Kidney (tissue), 22 donors: ENCODE results near the gene HNRNPH3. TPM values are rescaled to one million over a fixed set of nuclear protein-coding genes. Genes with fewer than 3 reads are reported as not detected.
A peak's percentile ranks its signal among the peaks of the same experiment; 100 is the strongest.

Experiments used
- DNase-seq, 5 donors: peaks; one replicate each; pipeline ENCODE4 v3.0.0-alpha.2; 2013 to 2020
- FAIRE-seq: peaks from 2 replicates; lab custom pipeline; 2012; peaks lifted over from hg19 to GRCh38; lab: Jason Lieb, UNC
- H3K27ac ChIP-seq, 2 donors: one replicate each; pipeline ENCODE4 v1.7.0; 2013; ENCODE audit warnings: low read depth in 2 of 2, low read length in 2 of 2, inconsistent platforms in 1 of 2
- H3K27me3 ChIP-seq: one replicate; pipeline ENCODE4 v1.7.1; 2013; ENCODE audit warnings: low read length, inconsistent platforms; ENCODE audit not compliant: control insufficient read depth, insufficient read depth
- H3K36me3 ChIP-seq, 3 donors: one replicate each; pipeline versions ENCODE4 v1.7.0 to v1.7.1; 2013; ENCODE audit warnings: low read length in 3 of 3, control low read depth in 1 of 3, inconsistent platforms in 1 of 3; ENCODE audit not compliant: insufficient read depth in 3 of 3, control insufficient read depth in 2 of 3
- H3K4me1 ChIP-seq, 3 donors: one replicate each; pipeline versions ENCODE4 v1.7.0 to v1.7.1; 2013; ENCODE audit warnings: low read length in 3 of 3, inconsistent platforms in 1 of 3, low read depth in 1 of 3; ENCODE audit not compliant: control insufficient read depth in 2 of 3, insufficient read depth in 2 of 3
- H3K4me3 ChIP-seq, 3 donors: one replicate each; pipeline versions ENCODE4 v1.7.0 to v1.8.1; 2013; ENCODE audit warnings: low read length in 3 of 3, control low read depth in 1 of 3, inconsistent platforms in 1 of 3
- H3K9ac ChIP-seq, 3 donors: one replicate each; pipeline versions ENCODE4 v1.7.0 to v1.7.1; 2013; ENCODE audit warnings: low read length in 3 of 3, control low read depth in 1 of 3, inconsistent platforms in 1 of 3
- H3K9me3 ChIP-seq, 3 donors: one replicate each; pipeline versions ENCODE4 v1.7.0 to v1.7.1; 2013; ENCODE audit warnings: low read length in 3 of 3, control low read depth in 1 of 3, inconsistent platforms in 1 of 3; ENCODE audit not compliant: control insufficient read depth in 2 of 3, insufficient read depth in 1 of 3
- intact Hi-C: fragments of 100-400 bp; cut with DNase I; formaldehyde crosslinking; loops from one replicate; pipeline ENCODE4 v1.11.1; 2022
- long read RNA-seq, 10 donors: library from polyadenylated mRNA in 1 of 10; unstranded in 1 of 10; transcript quantifications; one replicate each; pipeline ENCODE4 v2.0.0 and lab custom pipeline, GENCODE V29; 2021 to 2026
- polyA plus RNA-seq: library from polyadenylated mRNA; stranded (reverse); fragments of 350-450 nt; fragmentation: Illumina TruSeq; extraction: RNeasy Lipid Tissue Mini Kit (QIAGEN cat#74804); gene quantifications from one replicate; pipeline ENCODE4 v1.2.3, GENCODE V29; 2014; ENCODE audit warnings: low read depth, low replicate concordance; ENCODE audit not compliant: insufficient read depth
- total RNA-seq: library from RNA; stranded (reverse); fragmentation: NEBNext Ultra II Directional; extraction: Animal tissue kit (Norgen Biotek cat#: 25700); gene quantifications from one replicate; pipeline ENCODE4 v1.2.1, GENCODE V29; 2021
- TF ChIP-seq, protein P1 (sequence below): IDR thresholded peaks from 3 replicates; pipeline ENCODE4 v1.5.1; 2012; ENCODE audit warnings: mild to moderate bottlenecking, moderate library complexity, borderline replicate concordance; ENCODE audit not compliant: insufficient read depth; ENCODE audit errors: extremely low read depth
- donor health status: control.
- donor health status: control.
- donor health status: control.
- donor health status: control.
- donor health status: control.
- donor health status: DM: yes; HTN: yes; CAD: no.
- donor health status: Normal renal cell carcinoma (clear cell type).

The HNRNPH3 gene, protein sequence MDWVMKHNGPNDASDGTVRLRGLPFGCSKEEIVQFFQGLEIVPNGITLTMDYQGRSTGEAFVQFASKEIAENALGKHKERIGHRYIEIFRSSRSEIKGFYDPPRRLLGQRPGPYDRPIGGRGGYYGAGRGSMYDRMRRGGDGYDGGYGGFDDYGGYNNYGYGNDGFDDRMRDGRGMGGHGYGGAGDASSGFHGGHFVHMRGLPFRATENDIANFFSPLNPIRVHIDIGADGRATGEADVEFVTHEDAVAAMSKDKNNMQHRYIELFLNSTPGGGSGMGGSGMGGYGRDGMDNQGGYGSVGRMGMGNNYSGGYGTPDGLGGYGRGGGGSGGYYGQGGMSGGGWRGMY
- total RNA-seq (114 TPM), polyA plus RNA-seq (119 TPM)
- long read RNA-seq, donor 1, transcript HNRNPH3-201 (10 exons, 2,339 nt), result major isoform, 9 of 72 reads
- long read RNA-seq, donor 1, partial matches to known transcripts, result 41 of 72 reads
- long read RNA-seq, donor 1, other reads (novel, unspliced or antisense), result 10 of 72 reads
- long read RNA-seq, donor 2, transcript HNRNPH3-201 (10 exons, 2,339 nt), result minor isoform, 6 of 88 reads
- long read RNA-seq, donor 2, transcript HNRNPH3-208 (7 exons, 2,704 nt), result major isoform, 12 of 88 reads
- long read RNA-seq, donor 2, partial matches to known transcripts, result 55 of 88 reads
- long read RNA-seq, donor 2, other reads (novel, unspliced or antisense), result 9 of 88 reads
- long read RNA-seq, donor 3, transcript HNRNPH3-208 (7 exons, 2,704 nt), result major isoform, 18 of 111 reads
- long read RNA-seq, donor 3, transcript HNRNPH3-201 (10 exons, 2,339 nt), result minor isoform, 13 of 111 reads
- long read RNA-seq, donor 3, partial matches to known transcripts, result 61 of 111 reads
- long read RNA-seq, donor 3, other reads (novel, unspliced or antisense), result 10 of 111 reads
- long read RNA-seq, donor 4, transcript HNRNPH3-208 (7 exons, 2,704 nt), result major isoform, 23 of 56 reads
- long read RNA-seq, donor 4, transcript HNRNPH3-201 (10 exons, 2,339 nt), result minor isoform, 10 of 56 reads
- long read RNA-seq, donor 4, partial matches to known transcripts, result 14 of 56 reads
- long read RNA-seq, donor 4, other reads (novel, unspliced or antisense), result 5 of 56 reads
- long read RNA-seq, donor 5, partial matches to known transcripts, result 5 of 6 reads
- long read RNA-seq, donor 5, other reads (novel, unspliced or antisense), result 0 of 6 reads
- long read RNA-seq, donor 6, transcript HNRNPH3-201 (10 exons, 2,339 nt), result minor isoform, 10 of 149 reads
- long read RNA-seq, donor 6, transcript HNRNPH3-202 (10 exons, 1,332 nt), result minor isoform, 5 of 149 reads
- long read RNA-seq, donor 6, transcript HNRNPH3-211 (8 exons, 2,308 nt), result minor isoform, 7 of 149 reads
- long read RNA-seq, donor 6, transcript HNRNPH3-208 (7 exons, 2,704 nt), result major isoform, 17 of 149 reads
- long read RNA-seq, donor 6, partial matches to known transcripts, result 93 of 149 reads
- long read RNA-seq, donor 6, other reads (novel, unspliced or antisense), result 12 of 149 reads
- long read RNA-seq, donor 7, transcript HNRNPH3-201 (10 exons, 2,339 nt), result major isoform, 21 of 64 reads
- long read RNA-seq, donor 7, transcript HNRNPH3-202 (10 exons, 1,332 nt), result minor isoform, 9 of 64 reads
- long read RNA-seq, donor 7, partial matches to known transcripts, result 3 of 64 reads
- long read RNA-seq, donor 7, other reads (novel, unspliced or antisense), result 30 of 64 reads
- long read RNA-seq, donor 8, transcript HNRNPH3-208 (7 exons, 2,704 nt), result major isoform, 13 of 129 reads
- long read RNA-seq, donor 8, partial matches to known transcripts, result 106 of 129 reads
- long read RNA-seq, donor 8, other reads (novel, unspliced or antisense), result 0 of 129 reads
- long read RNA-seq, donor 9, partial matches to known transcripts, result 69 of 79 reads
- long read RNA-seq, donor 9, other reads (novel, unspliced or antisense), result 0 of 79 reads
- long read RNA-seq, donor 10, transcript HNRNPH3-208 (7 exons, 2,704 nt), result major isoform, 16 of 117 reads
- long read RNA-seq, donor 10, transcript HNRNPH3-201 (10 exons, 2,339 nt), result minor isoform, 10 of 117 reads
- long read RNA-seq, donor 10, partial matches to known transcripts, result 83 of 117 reads
- long read RNA-seq, donor 10, other reads (novel, unspliced or antisense), result 0 of 117 reads

DNA sequence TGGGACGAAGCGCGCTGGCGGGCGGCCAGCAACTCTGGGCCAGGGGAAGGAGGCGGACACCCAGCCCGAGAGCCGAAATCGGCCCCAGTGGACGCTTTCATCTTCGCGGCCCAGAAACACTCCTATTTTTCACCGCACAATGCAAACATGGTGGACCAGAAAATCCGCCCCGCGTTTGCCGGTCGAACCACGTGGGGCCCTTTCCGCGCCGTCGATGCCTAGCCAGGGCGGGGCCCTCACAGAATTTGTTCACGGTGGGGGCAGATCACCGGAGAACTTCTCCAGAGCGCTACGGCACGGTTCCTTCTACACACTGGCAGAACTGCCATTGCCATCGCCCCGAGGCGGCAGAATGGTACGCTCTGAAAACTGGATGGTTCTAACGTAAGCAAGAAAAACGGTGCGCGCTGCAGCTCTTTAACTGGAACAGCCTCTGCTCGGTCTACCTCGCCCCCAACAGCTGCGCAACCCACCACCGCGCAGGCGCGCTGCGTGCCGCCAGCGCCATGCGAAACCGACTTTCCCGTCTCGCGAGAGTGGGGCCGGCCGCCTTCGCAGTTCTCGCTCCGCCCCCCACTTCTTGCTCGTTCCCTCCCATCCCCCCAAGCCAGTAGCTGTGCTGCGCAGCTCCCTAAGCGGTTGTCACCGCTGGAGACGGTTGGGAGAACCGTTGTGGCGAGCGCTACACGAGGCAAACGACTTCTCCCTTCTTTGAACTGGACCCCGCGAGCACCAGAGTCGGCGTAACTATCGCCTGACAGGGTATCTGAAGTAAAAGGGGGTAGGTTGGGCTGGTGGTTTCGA lies at the start of gene HNRNPH3:
Gene HNRNPH3 (plus strand): TSS at position 610 of the 804 bp plus-strand sequence. CDS start 5,158 bp downstream, outside the sequence.
- H3K36me3 ChIP-seq, result no peaks in the 10 kb centered on the region
- H3K9me3 ChIP-seq, result no peaks in the 10 kb centered on the region
- FAIRE-seq (no peak), DNase-seq (peak; percentile 99)
- intact Hi-C loops, result no loop called here
- peak within 1 kb of the TSS; percentile 95 to 96 (median 95) for H3K4me3 ChIP-seq
- peaks cover 5 to 22% (median 12%) of the 10 kb centered on the region in 3 donors for H3K4me1 ChIP-seq
- H3K27me3 ChIP-seq, result no peaks in the 10 kb centered on the region
- peak within 1 kb of the TSS; percentile 94 to 99 (median 98) for H3K9ac ChIP-seq
- H3K27ac ChIP-seq, result peak within 1 kb of the TSS; percentile 99 to 100
- TF ChIP-seq, protein P1, sequence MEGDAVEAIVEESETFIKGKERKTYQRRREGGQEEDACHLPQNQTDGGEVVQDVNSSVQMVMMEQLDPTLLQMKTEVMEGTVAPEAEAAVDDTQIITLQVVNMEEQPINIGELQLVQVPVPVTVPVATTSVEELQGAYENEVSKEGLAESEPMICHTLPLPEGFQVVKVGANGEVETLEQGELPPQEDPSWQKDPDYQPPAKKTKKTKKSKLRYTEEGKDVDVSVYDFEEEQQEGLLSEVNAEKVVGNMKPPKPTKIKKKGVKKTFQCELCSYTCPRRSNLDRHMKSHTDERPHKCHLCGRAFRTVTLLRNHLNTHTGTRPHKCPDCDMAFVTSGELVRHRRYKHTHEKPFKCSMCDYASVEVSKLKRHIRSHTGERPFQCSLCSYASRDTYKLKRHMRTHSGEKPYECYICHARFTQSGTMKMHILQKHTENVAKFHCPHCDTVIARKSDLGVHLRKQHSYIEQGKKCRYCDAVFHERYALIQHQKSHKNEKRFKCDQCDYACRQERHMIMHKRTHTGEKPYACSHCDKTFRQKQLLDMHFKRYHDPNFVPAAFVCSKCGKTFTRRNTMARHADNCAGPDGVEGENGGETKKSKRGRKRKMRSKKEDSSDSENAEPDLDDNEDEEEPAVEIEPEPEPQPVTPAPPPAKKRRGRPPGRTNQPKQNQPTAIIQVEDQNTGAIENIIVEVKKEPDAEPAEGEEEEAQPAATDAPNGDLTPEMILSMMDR, result no peak

DNA sequence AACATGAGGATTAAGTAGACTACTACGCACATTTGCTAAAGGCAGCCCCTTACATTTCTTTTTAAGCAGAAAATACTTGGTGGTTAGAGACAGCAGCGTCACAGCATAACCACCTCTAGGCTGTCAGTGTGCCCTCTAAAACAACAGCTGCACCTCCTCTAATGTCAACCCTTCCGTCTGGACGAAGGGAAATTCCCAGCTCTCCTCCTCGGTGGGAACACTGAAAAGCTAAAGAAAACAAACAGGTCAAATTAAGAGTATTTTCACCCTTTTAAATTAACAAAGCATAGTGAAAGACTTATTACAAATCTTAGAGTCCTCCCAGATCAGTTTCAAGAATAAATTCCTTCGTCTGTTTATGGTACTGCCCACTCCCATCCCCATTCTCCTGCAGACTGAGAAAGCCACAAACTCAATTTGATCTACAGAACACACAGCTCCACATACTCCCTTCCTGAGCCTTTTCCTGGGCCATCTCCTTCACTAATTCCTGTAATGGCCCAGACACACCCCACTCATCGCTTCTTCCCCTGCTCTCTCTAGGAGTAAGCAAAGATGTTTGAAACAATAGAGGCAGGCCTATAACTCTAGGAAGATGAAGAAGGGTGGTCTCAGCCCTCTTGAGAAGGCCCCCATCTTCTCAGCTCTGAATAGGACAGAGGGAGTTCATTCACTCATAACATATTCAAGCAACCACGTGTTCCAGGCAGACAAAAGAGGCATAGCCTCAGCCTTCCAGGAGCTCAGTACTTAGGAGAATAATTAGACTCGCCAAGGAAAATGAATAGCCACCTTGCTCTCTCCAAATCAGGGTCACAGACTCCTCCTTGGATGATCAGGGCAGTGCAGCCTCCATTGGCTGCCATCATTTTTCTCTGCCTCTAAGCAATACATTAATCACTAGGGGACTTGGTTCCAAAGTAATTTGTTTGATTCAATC lies 47.5 kb upstream of the HNRNPH3 start:
- intact Hi-C loops, result no loop called here
- H3K27ac ChIP-seq, result no peak overlapping the region
- H3K4me1 ChIP-seq, result peaks cover 0 to 3% (median 0%) of the 10 kb centered on the region in 3 donors
- no peak overlapping the region for H3K4me3 ChIP-seq
- no peaks in the 10 kb centered on the region for H3K9me3 ChIP-seq
- TF ChIP-seq, protein P1, result no peak
- H3K36me3 ChIP-seq, result peaks cover 2 to 17% (median 5%) of the 10 kb centered on the region in 3 donors
- no peaks in the 10 kb centered on the region for H3K27me3 ChIP-seq
- peak in 4 of 5 donors; percentile 59 to 88 (median 82) for DNase-seq
- no peak overlapping the region for H3K9ac ChIP-seq
- FAIRE-seq, result no peak
